K562 (cell line): ENCODE results near the gene TEX264.

Experiments
- CBX8 ChIP-seq: fragments of 200-600 bp; sonication (generic); IDR thresholded peaks from 2 replicates; pipeline ENCODE4 v1.6.1; 2012; ENCODE audit warnings: borderline replicate concordance, mixed run types, low read depth, mild to moderate bottlenecking, moderate library complexity, mixed read lengths, low read length, control low read depth, inconsistent platforms; ENCODE audit not compliant: poor library complexity, severe bottlenecking; ENCODE audit errors: extremely low read depth
- CTCF ChIP-seq, 3 experiments: IDR thresholded peaks in 2 of 3; conservative IDR thresholded peaks in 1 of 3; 2 replicates each; pipeline ENCODE4 v1.5.1; 2011 to 2012; ENCODE audit warnings: low read length in 3 of 3, mild to moderate bottlenecking in 3 of 3, control low read depth in 2 of 3, improper control_type of control experiment in 1 of 3, inconsistent platforms in 1 of 3, low read depth in 1 of 3, mixed read lengths in 1 of 3, moderate library complexity in 1 of 3; ENCODE audit not compliant: insufficient read depth in 2 of 3
- ELF1 ChIP-seq: fragments of 200-800 bp; sonication (Bioruptor generic); IDR thresholded peaks from 2 replicates; pipeline ENCODE4 v1.6.1; 2016; ENCODE audit warnings: missing genetic modification characterization, missing compliant biosample characterization
- MLX ChIP-seq, 2 experiments: fragments of 450-650 bp in 1 of 2; sonication (generic) in 1 of 2; formaldehyde crosslinking; conservative IDR thresholded peaks; 2 replicates each; pipeline versions ENCODE4 v1.4.0 to v1.8.1; 2020 to 2022; ENCODE audit warnings: mild to moderate bottlenecking in 1 of 2, missing genetic modification reagents in 1 of 2
- SP2 ChIP-seq: IDR thresholded peaks from 2 replicates; pipeline ENCODE4 v1.6.1; 2011; ENCODE audit warnings: mild to moderate bottlenecking, low read depth, low read length, moderate library complexity; ENCODE audit not compliant: poor library complexity, severe bottlenecking; ENCODE audit errors: extremely low read depth
- TBL1XR1 ChIP-seq, 2 experiments: IDR thresholded peaks; 2 replicates each; pipeline ENCODE4 v1.6.1; 2012; ENCODE audit warnings: improper control_type of control experiment in 2 of 2, low read length in 2 of 2, mild to moderate bottlenecking in 1 of 2
- USF2 ChIP-seq: sonication (generic); formaldehyde crosslinking; IDR thresholded peaks from 2 replicates; pipeline ENCODE4 v1.5.0; 2020; ENCODE audit warnings: missing genetic modification reagents
- ZBTB26 ChIP-seq: fragments of 450-650 bp; formaldehyde crosslinking; IDR thresholded peaks from 2 replicates; pipeline ENCODE4 v1.4.0; 2022; ENCODE audit warnings: missing genetic modification characterization
- ZKSCAN1 ChIP-seq: fragments of 150-350 bp; IDR thresholded peaks from 2 replicates; pipeline ENCODE4 v1.6.1; 2016; ENCODE audit warnings: low read depth, low read length
- ZNF24 ChIP-seq: fragments of 450-650 bp; IDR thresholded peaks from 2 replicates; pipeline ENCODE4 v1.6.1; 2016
- TF ChIP-seq, protein P1 (sequence below): fragments of 450-650 bp; IDR thresholded peaks from 2 replicates; pipeline ENCODE4 v1.6.1; 2017; ENCODE audit warnings: mild to moderate bottlenecking, moderate library complexity
- TF ChIP-seq, protein P2 (sequence below): sonication (generic); formaldehyde crosslinking; IDR thresholded peaks from 2 replicates; pipeline ENCODE4 v1.4.0; 2020; ENCODE audit warnings: mild to moderate bottlenecking, missing genetic modification reagents
- TF ChIP-seq, protein P3 (sequence below): sonication (generic); formaldehyde crosslinking; IDR thresholded peaks from 2 replicates; pipeline ENCODE4 v1.8.1; 2023; ENCODE audit warnings: mild to moderate bottlenecking, missing genetic modification reagents

- TF ChIP-seq CTCF (IDR thresholded peaks at IDR 0.05 in 2 of 3, conservative IDR thresholded peaks at IDR 0.05 in 1 of 3; ENCODE audit: insufficient read depth in 2 of 3, low read depth in 1 of 3, low read length in 3 of 3) (no peak), ZNF24 (no peak), TBL1XR1 (IDR thresholded peaks at IDR 0.05; ENCODE audit: low read length in 2 of 2) (no peak), SP2 (no peak), ZBTB26 (CRISPR knock-in tag) (no peak), USF2 (CRISPR knock-in tag) (no peak), CBX8 (no peak), ZKSCAN1 (no peak), ELF1 (tag) (no peak), MLX (CRISPR knock-in tag; conservative IDR thresholded peaks at IDR 0.05) (no peak)
- TF ChIP-seq, protein P1, sequence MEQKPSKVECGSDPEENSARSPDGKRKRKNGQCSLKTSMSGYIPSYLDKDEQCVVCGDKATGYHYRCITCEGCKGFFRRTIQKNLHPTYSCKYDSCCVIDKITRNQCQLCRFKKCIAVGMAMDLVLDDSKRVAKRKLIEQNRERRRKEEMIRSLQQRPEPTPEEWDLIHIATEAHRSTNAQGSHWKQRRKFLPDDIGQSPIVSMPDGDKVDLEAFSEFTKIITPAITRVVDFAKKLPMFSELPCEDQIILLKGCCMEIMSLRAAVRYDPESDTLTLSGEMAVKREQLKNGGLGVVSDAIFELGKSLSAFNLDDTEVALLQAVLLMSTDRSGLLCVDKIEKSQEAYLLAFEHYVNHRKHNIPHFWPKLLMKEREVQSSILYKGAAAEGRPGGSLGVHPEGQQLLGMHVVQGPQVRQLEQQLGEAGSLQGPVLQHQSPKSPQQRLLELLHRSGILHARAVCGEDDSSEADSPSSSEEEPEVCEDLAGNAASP: no peak
- TF ChIP-seq, protein P2, sequence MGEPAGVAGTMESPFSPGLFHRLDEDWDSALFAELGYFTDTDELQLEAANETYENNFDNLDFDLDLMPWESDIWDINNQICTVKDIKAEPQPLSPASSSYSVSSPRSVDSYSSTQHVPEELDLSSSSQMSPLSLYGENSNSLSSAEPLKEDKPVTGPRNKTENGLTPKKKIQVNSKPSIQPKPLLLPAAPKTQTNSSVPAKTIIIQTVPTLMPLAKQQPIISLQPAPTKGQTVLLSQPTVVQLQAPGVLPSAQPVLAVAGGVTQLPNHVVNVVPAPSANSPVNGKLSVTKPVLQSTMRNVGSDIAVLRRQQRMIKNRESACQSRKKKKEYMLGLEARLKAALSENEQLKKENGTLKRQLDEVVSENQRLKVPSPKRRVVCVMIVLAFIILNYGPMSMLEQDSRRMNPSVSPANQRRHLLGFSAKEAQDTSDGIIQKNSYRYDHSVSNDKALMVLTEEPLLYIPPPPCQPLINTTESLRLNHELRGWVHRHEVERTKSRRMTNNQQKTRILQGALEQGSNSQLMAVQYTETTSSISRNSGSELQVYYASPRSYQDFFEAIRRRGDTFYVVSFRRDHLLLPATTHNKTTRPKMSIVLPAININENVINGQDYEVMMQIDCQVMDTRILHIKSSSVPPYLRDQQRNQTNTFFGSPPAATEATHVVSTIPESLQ: no peak
- TF ChIP-seq, protein P3, sequence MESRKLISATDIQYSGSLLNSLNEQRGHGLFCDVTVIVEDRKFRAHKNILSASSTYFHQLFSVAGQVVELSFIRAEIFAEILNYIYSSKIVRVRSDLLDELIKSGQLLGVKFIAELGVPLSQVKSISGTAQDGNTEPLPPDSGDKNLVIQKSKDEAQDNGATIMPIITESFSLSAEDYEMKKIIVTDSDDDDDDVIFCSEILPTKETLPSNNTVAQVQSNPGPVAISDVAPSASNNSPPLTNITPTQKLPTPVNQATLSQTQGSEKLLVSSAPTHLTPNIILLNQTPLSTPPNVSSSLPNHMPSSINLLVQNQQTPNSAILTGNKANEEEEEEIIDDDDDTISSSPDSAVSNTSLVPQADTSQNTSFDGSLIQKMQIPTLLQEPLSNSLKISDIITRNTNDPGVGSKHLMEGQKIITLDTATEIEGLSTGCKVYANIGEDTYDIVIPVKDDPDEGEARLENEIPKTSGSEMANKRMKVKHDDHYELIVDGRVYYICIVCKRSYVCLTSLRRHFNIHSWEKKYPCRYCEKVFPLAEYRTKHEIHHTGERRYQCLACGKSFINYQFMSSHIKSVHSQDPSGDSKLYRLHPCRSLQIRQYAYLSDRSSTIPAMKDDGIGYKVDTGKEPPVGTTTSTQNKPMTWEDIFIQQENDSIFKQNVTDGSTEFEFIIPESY (CRISPR knock-in tag): no peak
These were observed 27.2 kb downstream of the TEX264 start for GRCh38 chr3:51698209-51698608.
